C4-2B (cell line): ENCODE results near the gene LCE3A.

Experiments
- H3K27ac ChIP-seq: fragments of 450-650 bp; 2 replicates; pipeline ENCODE4 v1.5.1; 2017
- CTCF ChIP-seq: fragments of 450-650 bp; conservative IDR thresholded peaks from 2 replicates; pipeline ENCODE4 v1.5.1; 2017; ENCODE audit warnings: mild to moderate bottlenecking
- ZFX ChIP-seq: fragments of 450-650 bp; IDR thresholded peaks from 2 replicates; pipeline ENCODE4 v1.6.1; 2017

Gene LCE3A

DNA sequence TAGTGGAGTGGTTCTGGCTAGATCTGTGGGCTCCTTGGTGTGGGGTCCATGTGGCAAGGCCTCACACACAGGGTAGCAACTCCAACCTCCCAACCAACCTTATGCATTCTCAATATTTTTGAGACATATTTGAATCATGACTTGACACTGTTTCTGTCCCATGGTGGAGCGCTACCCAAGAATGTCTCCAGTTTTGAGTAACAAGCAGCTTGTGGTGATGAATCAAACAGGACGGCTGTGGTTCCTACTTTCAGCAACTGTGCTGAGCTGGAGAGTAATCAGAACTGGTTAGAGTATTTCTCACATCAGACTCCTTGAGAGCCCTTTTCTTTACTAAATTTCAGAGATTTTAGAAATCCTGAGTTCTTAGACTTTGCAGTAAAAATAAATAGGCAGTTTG, 45.7 kb downstream of the LCE3A start:
- TF ChIP-seq ZFX (no peak), CTCF (no peak)
- H3K27ac ChIP-seq, result no peak overlapping the region
